VCaP (cell line): ENCODE data around the gene SLC12A6.
A peak's percentile ranks its signal among the peaks of the same experiment; 100 is the strongest.

Experiments used
- H3K27ac ChIP-seq: fragments of 450-650 bp; 2 replicates; pipeline ENCODE4 v1.5.1; 2017
- TF ChIP-seq, protein P1 (sequence below): fragments of 450-650 bp; conservative IDR thresholded peaks from 2 replicates; pipeline ENCODE4 v1.5.1; 2017; ENCODE audit warnings: mild to moderate bottlenecking, moderate library complexity

The SLC12A6 gene

GRCh38 chr15:34324933-34325332 lies 12.6 kb downstream of the SLC12A6 start:
- H3K27ac ChIP-seq, result no peak overlapping the region
- TF ChIP-seq, protein P1, sequence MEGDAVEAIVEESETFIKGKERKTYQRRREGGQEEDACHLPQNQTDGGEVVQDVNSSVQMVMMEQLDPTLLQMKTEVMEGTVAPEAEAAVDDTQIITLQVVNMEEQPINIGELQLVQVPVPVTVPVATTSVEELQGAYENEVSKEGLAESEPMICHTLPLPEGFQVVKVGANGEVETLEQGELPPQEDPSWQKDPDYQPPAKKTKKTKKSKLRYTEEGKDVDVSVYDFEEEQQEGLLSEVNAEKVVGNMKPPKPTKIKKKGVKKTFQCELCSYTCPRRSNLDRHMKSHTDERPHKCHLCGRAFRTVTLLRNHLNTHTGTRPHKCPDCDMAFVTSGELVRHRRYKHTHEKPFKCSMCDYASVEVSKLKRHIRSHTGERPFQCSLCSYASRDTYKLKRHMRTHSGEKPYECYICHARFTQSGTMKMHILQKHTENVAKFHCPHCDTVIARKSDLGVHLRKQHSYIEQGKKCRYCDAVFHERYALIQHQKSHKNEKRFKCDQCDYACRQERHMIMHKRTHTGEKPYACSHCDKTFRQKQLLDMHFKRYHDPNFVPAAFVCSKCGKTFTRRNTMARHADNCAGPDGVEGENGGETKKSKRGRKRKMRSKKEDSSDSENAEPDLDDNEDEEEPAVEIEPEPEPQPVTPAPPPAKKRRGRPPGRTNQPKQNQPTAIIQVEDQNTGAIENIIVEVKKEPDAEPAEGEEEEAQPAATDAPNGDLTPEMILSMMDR, result no peak

- TF ChIP-seq, protein P1, result no peak
- no peak overlapping the region for H3K27ac ChIP-seq
Measured at GRCh38 chr15:34323217-34323616, 14.4 kb downstream of the SLC12A6 start.

DNA sequence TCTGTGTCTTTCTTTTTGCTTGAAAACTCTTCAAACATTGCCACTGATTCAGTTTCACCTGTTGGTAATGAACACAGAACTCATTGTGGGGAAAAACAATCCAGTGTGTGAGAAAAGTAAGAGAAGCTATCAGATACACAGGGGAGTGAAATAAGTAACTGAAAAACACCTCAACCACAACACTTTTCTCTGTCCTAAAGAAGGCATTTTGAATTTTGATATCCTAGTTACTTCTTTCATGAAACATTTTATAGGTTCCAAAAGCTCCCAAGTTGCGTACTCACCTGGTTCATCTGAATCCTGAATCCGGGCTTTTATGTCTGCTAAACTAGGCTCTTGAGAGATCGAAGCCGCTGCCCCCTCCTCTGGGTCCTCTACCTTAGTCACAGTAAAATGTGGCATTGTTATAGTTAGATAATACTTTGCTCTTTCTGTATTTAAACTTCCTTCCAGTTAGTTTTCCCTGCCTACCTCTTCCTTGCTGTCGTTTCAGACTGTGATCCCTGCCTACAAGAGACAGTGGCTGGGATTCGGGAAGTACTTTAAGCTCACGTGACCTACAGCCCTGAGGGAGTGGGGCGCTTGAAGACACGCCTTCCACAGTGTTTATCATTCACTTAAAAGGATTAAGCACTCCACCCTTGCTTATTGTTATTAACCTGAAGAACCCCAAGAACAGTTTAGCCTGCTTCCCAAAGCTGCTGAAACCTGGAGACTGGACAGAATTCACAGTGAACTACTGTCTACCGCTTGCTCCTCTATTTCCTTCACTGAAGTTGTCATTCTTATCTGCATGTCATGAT lies 19.1 kb downstream of the SLC12A6 start:
- peak overlapping the region; percentile 60 for H3K27ac ChIP-seq
- TF ChIP-seq, protein P1, result no peak

DNA sequence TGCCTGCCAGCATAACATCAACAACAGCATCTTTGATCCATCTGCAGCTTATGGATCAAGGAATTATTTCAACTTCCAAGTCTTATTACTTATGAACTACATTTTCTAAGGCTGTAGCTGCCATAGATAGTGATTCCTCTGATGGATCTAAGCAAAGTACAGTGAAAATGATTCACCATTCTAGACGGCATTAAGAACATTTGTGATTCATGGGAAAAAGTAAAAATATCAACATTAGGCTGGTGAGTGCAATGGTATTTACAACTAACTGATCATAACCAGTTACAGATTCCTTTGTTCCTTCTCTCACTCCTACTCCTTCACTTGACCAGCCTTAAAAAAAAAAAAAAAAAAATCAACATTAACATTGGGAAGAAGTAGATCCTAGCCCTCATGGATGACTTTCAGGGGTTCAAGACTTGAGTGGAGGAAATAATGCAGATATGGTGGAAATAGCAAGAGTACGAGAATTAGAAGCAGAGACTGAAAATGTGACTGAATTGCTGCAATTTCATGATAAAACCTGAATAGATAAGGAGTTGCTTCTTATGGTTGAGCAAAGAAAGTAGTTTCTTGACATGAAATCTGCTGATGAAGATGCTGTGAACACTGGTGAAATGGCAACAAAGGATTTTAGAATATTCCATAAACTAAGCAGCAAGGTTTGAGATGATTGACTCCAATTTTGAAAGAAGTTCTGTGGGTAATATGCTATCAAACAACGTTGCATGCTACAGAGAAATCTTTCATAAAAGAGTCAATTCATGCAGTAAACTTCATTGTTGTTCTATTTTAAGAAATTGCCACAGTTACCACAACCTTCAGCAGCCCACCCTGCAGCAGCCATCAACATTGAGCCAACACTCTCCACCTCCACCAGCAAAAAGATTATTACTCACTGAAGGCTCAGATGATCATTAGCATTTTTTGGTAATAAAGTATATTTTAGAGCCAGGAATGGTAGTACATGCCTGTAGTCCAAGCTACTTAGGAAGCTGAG lies 22.8 kb downstream of the SLC12A6 start:
- TF ChIP-seq, protein P1, result no peak
- no peak overlapping the region for H3K27ac ChIP-seq

DNA sequence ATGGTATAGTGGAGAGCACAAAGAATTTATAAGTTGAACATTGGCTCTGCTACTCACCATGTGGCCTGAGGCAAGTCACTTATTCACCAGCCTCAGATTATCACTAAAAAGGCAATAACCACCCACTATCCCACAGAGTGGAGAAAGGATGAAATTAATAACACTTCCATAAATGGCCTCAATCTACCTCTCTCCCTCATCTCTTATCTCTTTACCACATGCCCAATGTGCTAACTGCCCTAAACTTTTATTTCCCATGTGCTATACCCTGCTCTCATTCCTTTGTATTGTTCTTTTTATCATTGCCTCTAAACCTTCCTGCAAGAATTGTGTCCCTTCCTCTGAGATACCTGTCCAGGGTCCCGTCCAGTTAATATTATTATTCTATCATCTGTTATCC lies 26.0 kb downstream of the SLC12A6 start:
- TF ChIP-seq, protein P1, result no peak
- H3K27ac ChIP-seq, result no peak overlapping the region

DNA sequence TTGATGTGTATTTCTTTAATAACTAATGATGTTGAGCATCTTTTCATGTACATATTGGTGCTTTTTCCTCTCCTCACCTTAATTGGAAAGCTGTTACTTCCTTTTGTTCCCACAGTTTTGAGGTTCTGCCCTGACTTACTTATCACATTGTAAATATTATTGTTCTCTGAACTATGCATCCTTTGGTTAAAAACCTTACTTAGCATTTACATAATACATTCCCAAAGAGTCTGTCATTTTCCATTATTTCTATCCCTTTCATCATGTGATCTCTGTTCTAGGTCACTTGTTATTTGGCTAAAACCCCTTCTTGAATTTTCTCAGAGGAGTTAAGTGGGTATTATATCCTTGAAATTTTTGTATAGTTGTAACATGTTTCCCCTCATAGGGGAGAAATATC lies 33.0 kb downstream of the SLC12A6 start:
- TF ChIP-seq, protein P1, result no peak
- H3K27ac ChIP-seq, result no peak overlapping the region

DNA sequence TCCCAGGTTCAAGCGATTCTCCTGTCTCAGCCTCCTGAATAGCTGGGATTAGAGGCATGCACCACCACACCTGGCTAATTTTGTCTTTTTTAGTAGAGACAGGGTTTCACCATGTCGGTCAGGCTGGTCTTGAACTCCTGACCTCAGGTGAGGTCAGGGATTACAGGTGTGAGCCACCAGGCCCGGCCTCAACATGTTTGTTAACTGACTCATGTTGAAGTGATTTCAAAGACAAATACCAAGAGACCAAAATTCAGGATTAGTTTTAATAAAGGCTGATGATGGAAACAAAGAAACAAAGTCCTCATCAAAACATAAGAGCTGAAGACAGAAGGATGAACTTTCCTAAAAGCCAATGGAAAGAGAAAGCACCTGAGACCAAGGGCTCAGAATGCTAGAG lies 36.5 kb downstream of the SLC12A6 start:
- TF ChIP-seq, protein P1, result no peak
- no peak overlapping the region for H3K27ac ChIP-seq
